IMR-90 (cell line): ENCODE results near the gene AGBL5. TPM values are rescaled to one million over a fixed set of nuclear protein-coding genes. Genes with fewer than 3 reads are reported as not detected.
A peak's percentile ranks its signal among the peaks of the same experiment; 100 is the strongest.

Experiments used
- ATAC-seq: fragments of 200-7000 bp; cut with Tn5 transposase; 2 replicates; pipeline ENCODE4 v1.9.1; 2020; ENCODE audit warnings: low read depth, mild to moderate bottlenecking, moderate library complexity
- BruUV-seq: library from RNA; stranded (reverse); fragments of 400-500 nt; replicated peaks from 2 replicates; lab custom pipeline; 2021; lab: Mats Ljungman, UMichigan
- CTCF ChIA-PET: fragments of 300-600 bp; formaldehyde crosslinking; extraction: SDS; loops from one replicate; lab custom pipeline; 2021; ENCODE audit warnings: antibody characterized with exemption; lab: Yijun Ruan, JAX
- POLR2A ChIA-PET: fragments of 300-600 bp; sonication (Branson Sonifier 250); formaldehyde crosslinking; loops from one replicate; lab custom pipeline; 2022; ENCODE audit warnings: antibody characterized with exemption; ENCODE audit not compliant: unreplicated experiment; lab: Charles Lee
- DNase-seq: peaks from one replicate; pipeline ENCODE4 v3.0.0; 2013
- H2AFZ ChIP-seq: replicated peaks from 2 replicates; pipeline ENCODE3; 2013; ENCODE audit warnings: low read length, mild to moderate bottlenecking; ENCODE audit not compliant: poor library complexity
- H2AK5ac ChIP-seq: 2 replicates; pipeline ENCODE4 v1.6.1; 2013; ENCODE audit warnings: low read depth, low read length, inconsistent platforms
- H2AK9ac ChIP-seq: replicated peaks from 2 replicates; pipeline ENCODE3; 2013; ENCODE audit warnings: mild to moderate bottlenecking, low read depth, low read length, moderate library complexity; ENCODE audit not compliant: poor library complexity
- H2BK120ac ChIP-seq: 2 replicates; pipeline ENCODE4 v1.6.1; 2013; ENCODE audit warnings: low read depth, low read length, inconsistent platforms
- H2BK15ac ChIP-seq: 3 replicates; pipeline ENCODE4 v1.6.1; 2013; ENCODE audit warnings: low read depth, low read length, inconsistent platforms
- H2BK20ac ChIP-seq: 2 replicates; pipeline ENCODE4 v1.6.1; 2013; ENCODE audit warnings: low read depth, mild to moderate bottlenecking, inconsistent platforms, low read length, moderate library complexity
- H2BK5ac ChIP-seq: 2 replicates; pipeline ENCODE4 v1.6.1; 2013; ENCODE audit warnings: mild to moderate bottlenecking, low read depth, low read length, inconsistent platforms; ENCODE audit not compliant: poor library complexity, severe bottlenecking
- H3K14ac ChIP-seq: replicated peaks from 2 replicates; pipeline ENCODE4 v1.6.1; 2013; ENCODE audit warnings: low read depth, low read length, inconsistent platforms
- H3K18ac ChIP-seq: 2 replicates; pipeline ENCODE4 v1.6.1; 2013; ENCODE audit warnings: low read depth, low read length, control low read depth
- H3K23ac ChIP-seq: 2 replicates; pipeline ENCODE4 v1.6.1; 2013; ENCODE audit warnings: low read depth, low read length, inconsistent platforms
- H3K27ac ChIP-seq: 2 replicates; pipeline ENCODE4 v1.5.1; 2013; ENCODE audit warnings: mild to moderate bottlenecking, control low read depth, low read length; ENCODE audit not compliant: insufficient read depth
- H3K27me3 ChIP-seq: 2 replicates; pipeline ENCODE4 v1.6.1; 2013; ENCODE audit warnings: low read length; ENCODE audit not compliant: control insufficient read depth, insufficient read depth
- H3K36me3 ChIP-seq: 2 replicates; pipeline ENCODE4 v1.6.1; 2013; ENCODE audit warnings: low read length, mixed read lengths; ENCODE audit not compliant: control insufficient read depth, insufficient read depth
- H3K4ac ChIP-seq: 2 replicates; pipeline ENCODE4 v1.6.1; 2013; ENCODE audit warnings: low read depth, low read length, inconsistent platforms
- H3K4me1 ChIP-seq: 2 replicates; pipeline ENCODE4 v1.6.1; 2013; ENCODE audit warnings: low read length, mixed read lengths; ENCODE audit not compliant: control insufficient read depth, insufficient read depth
- H3K4me2 ChIP-seq: 2 replicates; pipeline ENCODE4 v1.6.1; 2013; ENCODE audit warnings: low read depth, mild to moderate bottlenecking, control low read depth, low read length, moderate library complexity
- H3K4me3 ChIP-seq: 2 replicates; pipeline ENCODE4 v1.5.1; 2013; ENCODE audit warnings: low read depth, mild to moderate bottlenecking, control low read depth, low read length, moderate library complexity; ENCODE audit not compliant: insufficient read depth
- H3K56ac ChIP-seq: 2 replicates; pipeline ENCODE4 v1.6.1; 2013; ENCODE audit warnings: low read length, inconsistent platforms; ENCODE audit not compliant: insufficient read depth; ENCODE audit errors: extremely low read depth
- H3K79me1 ChIP-seq, 2 experiments: 2 replicates each; pipeline ENCODE4 v1.6.1; 2013; ENCODE audit warnings: low read length in 2 of 2, inconsistent platforms in 1 of 2, low read depth in 1 of 2
- H3K9ac ChIP-seq: 2 replicates; pipeline ENCODE4 v1.6.1; 2013; ENCODE audit warnings: low read depth, low read length, control low read depth
- H3K9me1 ChIP-seq: 2 replicates; pipeline ENCODE4 v1.6.1; 2013; ENCODE audit warnings: low read length, inconsistent platforms; ENCODE audit not compliant: insufficient read depth
- H3K9me3 ChIP-seq: 2 replicates; pipeline ENCODE4 v1.6.1; 2013; ENCODE audit warnings: low read length; ENCODE audit not compliant: control insufficient read depth, insufficient read depth
- H4K20me1 ChIP-seq: 2 replicates; pipeline ENCODE4 v1.6.1; 2013; ENCODE audit warnings: low read length, inconsistent platforms; ENCODE audit not compliant: insufficient read depth
- H4K5ac ChIP-seq: 2 replicates; pipeline ENCODE4 v1.6.1; 2013; ENCODE audit warnings: mild to moderate bottlenecking, low read depth, low read length, control low read depth
- H4K8ac ChIP-seq, 2 experiments: 2 replicates each; pipeline ENCODE4 v1.6.1; 2013; ENCODE audit warnings: low read depth in 2 of 2, low read length in 2 of 2, control low read depth in 1 of 2, inconsistent platforms in 1 of 2
- H4K91ac ChIP-seq: 2 replicates; pipeline ENCODE4 v1.6.1; 2013; ENCODE audit warnings: low read depth, low read length, inconsistent platforms; ENCODE audit not compliant: insufficient read depth
- CEBPB ChIP-seq: IDR thresholded peaks from 2 replicates; pipeline ENCODE4 v1.6.1; 2012; ENCODE audit warnings: low read depth, low read length, improper control_type of control experiment
- RFX5 ChIP-seq: IDR thresholded peaks from 2 replicates; pipeline ENCODE4 v1.8.0; 2012; ENCODE audit warnings: low read depth, mild to moderate bottlenecking, low read length, moderate library complexity
- WGBS, 2 experiments: methylation state at CpG; one replicate each; pipeline versions ENCODE4 v1.1.5 to v1.1.7; 2013; ENCODE audit warnings: missing lambda C conversion rate in 2 of 2; ENCODE audit not compliant: insufficient read length in 1 of 2; ENCODE audit errors: extremely low coverage in 2 of 2; 5-methylcytosine and 5-hydroxymethylcytosine counted together
- dilution Hi-C: fragments of 300-500 bp; cut with HindIII; formaldehyde crosslinking; loops from one replicate; pipeline ENCODE4 v1.14.3; 2018; ENCODE audit warnings: low sequenced_read_pairs; ENCODE audit not compliant: unreplicated experiment
- in situ Hi-C: fragments of 300-500 bp; cut with MboI; formaldehyde crosslinking; loops from 3 replicates; pipeline ENCODE4 v1.14.3; 2019; ENCODE audit warnings: low sequenced_read_pairs, inconsistent platforms, mixed read lengths
- intact Hi-C: fragments of 100-400 bp; cut with micrococcal nuclease; formaldehyde crosslinking; loops from 2 replicates; pipeline ENCODE4 v1.10.0; 2022
- polyA plus RNA-seq, 3 experiments: library from polyadenylated mRNA; depleted of rRNA; stranded (reverse); fragments of >200 nt; gene quantifications; 2 replicates each; pipeline ENCODE4 v1.2.3, GENCODE V29; 2012; ENCODE audit warnings: low replicate concordance in 1 of 3
- total RNA-seq: library from RNA; depleted of rRNA; stranded (reverse); fragments of >200 nt; gene quantifications from 2 replicates; pipeline ENCODE4 v1.2.3, GENCODE V29; 2012

Gene AGBL5
- total and polyA plus RNA-seq, 2 of the 4 experiments (the other 2 are of a cell fraction): 19.0 to 26.2 TPM

DNA sequence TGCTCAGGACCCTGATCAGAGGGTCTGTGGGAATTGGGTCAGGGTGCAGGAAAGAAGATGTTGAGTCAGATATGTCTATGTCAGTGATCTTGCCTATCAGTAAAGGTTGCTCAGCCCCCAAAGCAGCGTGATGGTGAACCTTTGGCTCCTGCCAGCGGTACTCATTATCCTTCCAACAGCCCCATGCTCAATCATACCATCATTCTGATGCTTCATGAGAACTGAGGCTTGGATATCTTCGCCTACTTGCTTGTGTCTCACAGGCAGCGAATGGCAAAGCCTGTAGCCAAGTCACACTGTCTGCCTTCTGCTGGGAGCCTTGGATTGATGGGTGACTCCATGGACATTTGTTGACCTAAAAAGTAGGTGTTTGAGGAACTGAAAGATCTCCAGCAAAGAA is 37.7 kb upstream of the AGBL5 start:
- no peak overlapping the region for H4K8ac ChIP-seq
- dilution Hi-C loops (no loop called here), intact Hi-C loops (no loop called here), in situ Hi-C loops (loop anchor here (5.0 kb wide), 2 partner anchors 51 to 171 kb away; no protein-coding TSS in a partner anchor)
- no peak overlapping the region for H3K27ac ChIP-seq
- CTCF ChIA-PET: no interaction called here
- H3K9ac ChIP-seq: no peak overlapping the region
- ATAC-seq (no peak), DNase-seq (no peak)
- no peak overlapping the region for H2BK20ac ChIP-seq
- TF ChIP-seq CEBPB (no peak), RFX5 (no peak)
- H3K9me1 ChIP-seq: peaks cover 15% of the 10 kb centered on the region
- WGBS, 2 experiments: 93% methylated on average over 3 of the region's 4 CpGs; no CpG with 5 or more reads in 1 of the 2 experiments
- POLR2A ChIA-PET: interaction anchor here (0.6 kb wide), 1 partner anchor 42 kb away, joined by 3 read pairs; no protein-coding TSS in a partner anchor
- no peak overlapping the region for H3K56ac ChIP-seq
- no peak overlapping the region for H2BK120ac ChIP-seq
- no peak overlapping the region for H3K4me3 ChIP-seq
- H2AK9ac ChIP-seq: no peak overlapping the region
- peaks cover 2 to 12% of the 10 kb centered on the region in 2 experiments; a peak in 1 of 4 replicates for H3K79me1 ChIP-seq
- no peak overlapping the region for H2BK15ac ChIP-seq
- H3K4ac ChIP-seq: no peak overlapping the region
- peaks cover 15% of the 10 kb centered on the region for H3K4me1 ChIP-seq
- no peak overlapping the region for H4K5ac ChIP-seq
- peaks cover 4% of the 10 kb centered on the region for H4K20me1 ChIP-seq
- no TSS peak for BruUV-seq
- H3K27me3 ChIP-seq: no peaks in the 10 kb centered on the region
- H4K91ac ChIP-seq: no peak overlapping the region
- no peak overlapping the region for H3K23ac ChIP-seq
- H3K9me3 ChIP-seq: no peaks in the 10 kb centered on the region
- H2BK5ac ChIP-seq: no peak overlapping the region
- H3K14ac ChIP-seq: no peak overlapping the region
- no peak overlapping the region for H3K18ac ChIP-seq
- peak overlapping the region; percentile 13; the same call in 1 of the 2 replicates for H2AK5ac ChIP-seq
- no peaks in the 10 kb centered on the region for H3K36me3 ChIP-seq
- no peak overlapping the region for H3K4me2 ChIP-seq
- H2AFZ ChIP-seq: no peak overlapping the region
